Vagina (tissue), 2 donors: ENCODE results near the gene HYDIN. TPM values are rescaled to one million over a fixed set of nuclear protein-coding genes. Genes with fewer than 3 reads are reported as not detected.
"Not testable (repeated sequence)": the region's sequence is repeated elsewhere in the genome, so short reads cannot be mapped to it uniquely, and the experiment has no call there.

ENCODE experiments used
- DNase-seq, 2 donors: peaks; one replicate each; pipeline ENCODE4 v3.0.0-alpha.2; 2017; ENCODE audit errors: extremely low spot score in 2 of 2
- H3K27ac ChIP-seq: fragments of 200-600 bp; sonication (generic); one replicate; pipeline ENCODE4 v1.5.1; 2019
- H3K27me3 ChIP-seq: fragments of 200-600 bp; sonication (generic); one replicate; pipeline ENCODE4 v1.5.1; 2019
- H3K36me3 ChIP-seq, 2 donors: fragments of 200-600 bp; sonication (generic); one replicate each; pipeline ENCODE4 v1.5.1; 2017 to 2019
- H3K4me1 ChIP-seq: fragments of 200-600 bp; sonication (generic); one replicate; pipeline ENCODE4 v1.5.1; 2019
- H3K4me3 ChIP-seq, 2 donors: fragments of 200-600 bp; sonication (generic); 1 replicate in 1 of 2; 2 replicates in 1 of 2; pipeline ENCODE4 v1.5.1; 2016 to 2019
- H3K9me3 ChIP-seq: fragments of 200-600 bp; sonication (generic); one replicate; pipeline ENCODE4 v1.5.1; 2019
- intact Hi-C: fragments of 100-400 bp; cut with DNase I; formaldehyde crosslinking; loops from one replicate; pipeline ENCODE4 v1.15.1; 2023
- total RNA-seq: library from RNA; depleted of rRNA; stranded (reverse); fragments of >200 nt; gene quantifications from one replicate; pipeline ENCODE4 v1.2.3, GENCODE V29; 2016

The HYDIN gene
- total RNA-seq, 1 donor from 2014 or later: not detected

- H3K27ac ChIP-seq, H3K9me3 ChIP-seq, H3K4me3 ChIP-seq, H3K36me3 ChIP-seq, intact Hi-C loops, H3K27me3 ChIP-seq, DNase-seq, H3K4me1 ChIP-seq: not testable (repeated sequence)
These were observed 149.7 kb downstream of the HYDIN start for GRCh38 chr16:71080777-71081176.

- DNase-seq, H3K36me3 ChIP-seq, intact Hi-C loops, H3K9me3 ChIP-seq, H3K27me3 ChIP-seq, H3K27ac ChIP-seq, H3K4me3 ChIP-seq, H3K4me1 ChIP-seq: not testable (repeated sequence)
These were observed 150.3 kb downstream of the HYDIN start for GRCh38 chr16:71080262-71080661.

GRCh38 chr16:71070651-71071050 lies 159.9 kb downstream of the HYDIN start:
- H3K9me3 ChIP-seq, H3K27me3 ChIP-seq, H3K4me3 ChIP-seq, H3K36me3 ChIP-seq, H3K27ac ChIP-seq, intact Hi-C loops, DNase-seq, H3K4me1 ChIP-seq: not testable (repeated sequence)

GRCh38 chr16:71069842-71070241 lies 160.7 kb downstream of the HYDIN start:
- H3K4me3 ChIP-seq, H3K36me3 ChIP-seq, H3K27ac ChIP-seq, H3K27me3 ChIP-seq, intact Hi-C loops, DNase-seq, H3K9me3 ChIP-seq, H3K4me1 ChIP-seq: not testable (repeated sequence)

GRCh38 chr16:71053897-71054609 lies 176.5 kb downstream of the HYDIN start:
- H3K27ac ChIP-seq, DNase-seq, H3K36me3 ChIP-seq, H3K9me3 ChIP-seq, H3K4me3 ChIP-seq, H3K4me1 ChIP-seq, intact Hi-C loops, H3K27me3 ChIP-seq: not testable (repeated sequence)

- H3K27ac ChIP-seq, intact Hi-C loops: not testable (repeated sequence)
These were observed 180.2 kb downstream of the HYDIN start for GRCh38 chr16:71050307-71050706.

GRCh38 chr16:71039368-71040111 lies 191.0 kb downstream of the HYDIN start:
- intact Hi-C loops, H3K27me3 ChIP-seq, H3K36me3 ChIP-seq, H3K4me1 ChIP-seq, DNase-seq, H3K27ac ChIP-seq, H3K4me3 ChIP-seq, H3K9me3 ChIP-seq: not testable (repeated sequence)

More at GRCh38 chr16:71050307-71050706, 180.2 kb downstream of the HYDIN start:
- H3K4me3 ChIP-seq, H3K36me3 ChIP-seq, H3K9me3 ChIP-seq, H3K27me3 ChIP-seq, DNase-seq, H3K4me1 ChIP-seq: not testable (repeated sequence)

GRCh38 chr16:71038421-71038820 lies 192.1 kb downstream of the HYDIN start:
- H3K36me3 ChIP-seq, DNase-seq, intact Hi-C loops: not testable (repeated sequence)

GRCh38 chr16:71037987-71038386 lies 192.5 kb downstream of the HYDIN start:
- H3K36me3 ChIP-seq, H3K9me3 ChIP-seq, H3K27ac ChIP-seq, H3K27me3 ChIP-seq, DNase-seq, H3K4me3 ChIP-seq, H3K4me1 ChIP-seq, intact Hi-C loops: not testable (repeated sequence)

More at GRCh38 chr16:71038421-71038820, 192.1 kb downstream of the HYDIN start:
- H3K27ac ChIP-seq, H3K4me3 ChIP-seq, H3K4me1 ChIP-seq, H3K9me3 ChIP-seq, H3K27me3 ChIP-seq: not testable (repeated sequence)

- H3K9me3 ChIP-seq, DNase-seq, H3K4me3 ChIP-seq, intact Hi-C loops, H3K27me3 ChIP-seq, H3K36me3 ChIP-seq, H3K27ac ChIP-seq, H3K4me1 ChIP-seq: not testable (repeated sequence)
These were observed 202.3 kb downstream of the HYDIN start for GRCh38 chr16:71028032-71028727.

- DNase-seq, intact Hi-C loops, H3K36me3 ChIP-seq, H3K27me3 ChIP-seq, H3K27ac ChIP-seq, H3K4me3 ChIP-seq, H3K4me1 ChIP-seq, H3K9me3 ChIP-seq: not testable (repeated sequence)
These were observed 203.0 kb downstream of the HYDIN start for GRCh38 chr16:71027511-71027910.

- H3K27me3 ChIP-seq, H3K9me3 ChIP-seq, H3K4me3 ChIP-seq, intact Hi-C loops, DNase-seq, H3K36me3 ChIP-seq, H3K27ac ChIP-seq, H3K4me1 ChIP-seq: not testable (repeated sequence)
These were observed 206.6 kb downstream of the HYDIN start for GRCh38 chr16:71023851-71024439.

GRCh38 chr16:71021961-71022537 lies 208.5 kb downstream of the HYDIN start:
- H3K4me1 ChIP-seq, H3K36me3 ChIP-seq, H3K27me3 ChIP-seq, H3K9me3 ChIP-seq, H3K27ac ChIP-seq, H3K4me3 ChIP-seq, intact Hi-C loops, DNase-seq: not testable (repeated sequence)
